Stomach (tissue), 9 donors: ENCODE results near the gene IGF2BP3. TPM values are rescaled to one million over a fixed set of nuclear protein-coding genes. Genes with fewer than 3 reads are reported as not detected.

Source experiments
- DNase-seq, 2 donors: peaks; one replicate each; pipeline versions ENCODE4 v3.0.0 to v3.0.0-alpha.2; 2013 to 2019
- H3K27ac ChIP-seq, 5 donors: fragments of 200-600 bp in 4 of 5; sonication (generic) in 4 of 5; one replicate each; pipeline ENCODE4 v1.5.1; 2013 to 2019; ENCODE audit warnings: mild to moderate bottlenecking in 1 of 5, moderate library complexity in 1 of 5
- H3K27me3 ChIP-seq, 3 donors: fragments of 200-600 bp; sonication (generic); one replicate each; pipeline ENCODE4 v1.5.1; 2017 to 2019; ENCODE audit warnings: mixed run types in 1 of 3
- H3K36me3 ChIP-seq, 4 donors: fragments of 200-600 bp; sonication (generic); 1 replicate in 3 of 4; 2 replicates in 1 of 4; pipeline ENCODE4 v1.5.1; 2016 to 2019
- H3K4me1 ChIP-seq, 4 donors: fragments of 200-600 bp; sonication (generic); one replicate each; pipeline ENCODE4 v1.5.1; 2016 to 2019
- H3K4me3 ChIP-seq, 4 donors: fragments of 200-600 bp; sonication (generic) in 3 of 4; one replicate each; pipeline ENCODE4 v1.5.1; 2016 to 2019; ENCODE audit warnings: mild to moderate bottlenecking in 1 of 4
- H3K9me3 ChIP-seq, 4 donors: fragments of 200-600 bp; sonication (generic); one replicate each; pipeline ENCODE4 v1.5.1; 2016 to 2019
- EP300 ChIP-seq: sonication (generic); formaldehyde crosslinking; IDR thresholded peaks from one replicate; pipeline ENCODE4 v1.6.1; 2017; ENCODE audit warnings: antibody characterized with exemption
- POLR2A ChIP-seq, 4 donors: fragments of 450-650 bp; IDR thresholded peaks; one replicate each; pipeline ENCODE4 v1.6.1; 2016; ENCODE audit warnings: antibody characterized with exemption in 4 of 4, control low read depth in 2 of 4, mild to moderate bottlenecking in 1 of 4, moderate library complexity in 1 of 4
- POLR2AphosphoS5 ChIP-seq, 3 donors: sonication (generic); formaldehyde crosslinking; IDR thresholded peaks; one replicate each; pipeline ENCODE4 v1.6.1; 2016; ENCODE audit warnings: antibody characterized with exemption in 3 of 3
- WGBS, 5 donors: extraction: QIAGEN DNeasy Blood & Tissue Kit in 3 of 5; methylation state at CpG; one replicate each; pipeline versions ENCODE4 v1.1.5 to v1.1.7; 2013 to 2018; 5-methylcytosine and 5-hydroxymethylcytosine counted together
- intact Hi-C: fragments of 100-400 bp; cut with DNase I; formaldehyde crosslinking; loops from one replicate; pipeline ENCODE4 v1.15.1; 2023; ENCODE audit warnings: low total_unique reads
- polyA plus RNA-seq, 3 donors: library from polyadenylated mRNA; stranded (reverse); fragments of 200-250 nt; gene quantifications; one replicate each; pipeline ENCODE4 v1.2.3, GENCODE V29; 2013
- total RNA-seq, 5 donors: library from RNA; depleted of rRNA; stranded (reverse); fragments of >200 nt; gene quantifications; one replicate each; pipeline versions ENCODE4 v1.1.0 to v1.2.3, GENCODE V29; 2014 to 2016
- TF ChIP-seq, protein P1 (sequence below), 7 experiments: fragments of 450-650 bp in 4 of 7; fragments of 200-600 bp in 3 of 7; sonication (generic) in 3 of 7; IDR thresholded peaks; one replicate each; pipeline ENCODE4 v1.5.1; 2016 to 2019; ENCODE audit warnings: antibody characterized with exemption in 7 of 7, control low read depth in 2 of 7, mild to moderate bottlenecking in 1 of 7
- donor health status: healthy with polysubstance abuse.
- donor health status: Bipolar disorder and iron deficiency.
- donor health status: healthy.

IGF2BP3 gene
- total and polyA plus RNA-seq, 8 donors, result 0.43 to 61.9 (median 5.2) TPM; not detected in 4

- Histone ChIP-seq H3K4me1 (peaks cover 23 to 43% (median 34%) of the 10 kb centered on the region in 4 donors), H3K27ac (no peak overlapping the region), H3K9me3 (peaks cover 0 to 8% (median 2%) of the 10 kb centered on the region in 4 donors), H3K4me3 (no peak overlapping the region), H3K27me3 (peaks cover 0 to 48% (median 14%) of the 10 kb centered on the region in 3 donors), H3K36me3 (no peaks in the 10 kb centered on the region)
- no peak for DNase-seq
- TF ChIP-seq POLR2AphosphoS5 (IDR thresholded peaks at IDR 0.05), result no peak
- TF ChIP-seq, protein P1, sequence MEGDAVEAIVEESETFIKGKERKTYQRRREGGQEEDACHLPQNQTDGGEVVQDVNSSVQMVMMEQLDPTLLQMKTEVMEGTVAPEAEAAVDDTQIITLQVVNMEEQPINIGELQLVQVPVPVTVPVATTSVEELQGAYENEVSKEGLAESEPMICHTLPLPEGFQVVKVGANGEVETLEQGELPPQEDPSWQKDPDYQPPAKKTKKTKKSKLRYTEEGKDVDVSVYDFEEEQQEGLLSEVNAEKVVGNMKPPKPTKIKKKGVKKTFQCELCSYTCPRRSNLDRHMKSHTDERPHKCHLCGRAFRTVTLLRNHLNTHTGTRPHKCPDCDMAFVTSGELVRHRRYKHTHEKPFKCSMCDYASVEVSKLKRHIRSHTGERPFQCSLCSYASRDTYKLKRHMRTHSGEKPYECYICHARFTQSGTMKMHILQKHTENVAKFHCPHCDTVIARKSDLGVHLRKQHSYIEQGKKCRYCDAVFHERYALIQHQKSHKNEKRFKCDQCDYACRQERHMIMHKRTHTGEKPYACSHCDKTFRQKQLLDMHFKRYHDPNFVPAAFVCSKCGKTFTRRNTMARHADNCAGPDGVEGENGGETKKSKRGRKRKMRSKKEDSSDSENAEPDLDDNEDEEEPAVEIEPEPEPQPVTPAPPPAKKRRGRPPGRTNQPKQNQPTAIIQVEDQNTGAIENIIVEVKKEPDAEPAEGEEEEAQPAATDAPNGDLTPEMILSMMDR (IDR thresholded peaks at IDR 0.05), result no peak
- intact Hi-C loops, result no loop called here
- 78 to 85% (median 82%) methylated on average over 6 of the region's 6 CpGs for WGBS, 5 donors
These were observed 133.4 kb downstream of the IGF2BP3 start for GRCh38 chr7:23336799-23337283.

DNA sequence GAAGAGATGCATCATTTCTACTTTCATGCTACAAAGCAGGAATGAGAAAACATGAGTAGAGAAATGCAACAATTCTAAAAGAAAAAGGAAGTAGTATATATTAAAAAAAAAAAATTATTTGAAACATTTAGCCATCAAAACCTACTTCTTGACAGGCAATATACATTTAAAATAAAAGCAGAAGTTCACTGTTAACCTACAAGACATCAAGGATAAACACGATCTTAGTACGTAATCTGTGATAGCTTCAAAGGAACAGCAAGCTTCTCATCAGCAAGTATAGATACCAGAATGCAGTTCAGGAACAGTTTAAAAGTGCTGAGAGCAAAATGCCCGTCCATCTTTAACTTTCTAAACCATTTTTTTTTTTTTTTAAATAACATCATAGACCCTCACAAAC lies 134.2 kb downstream of the IGF2BP3 start:
- H3K36me3 ChIP-seq, result no peaks in the 10 kb centered on the region
- H3K9me3 ChIP-seq, result peaks cover 0 to 8% (median 2%) of the 10 kb centered on the region in 4 donors
- peak overlapping the region in 1 of 5 donors; percentile 45 for H3K27ac ChIP-seq
- TF ChIP-seq, protein P1 (IDR thresholded peaks at IDR 0.05), result no peak
- TF ChIP-seq POLR2A (IDR thresholded peaks at IDR 0.05), result no peak
- no peak for TF ChIP-seq EP300
- no peak for TF ChIP-seq POLR2AphosphoS5 (IDR thresholded peaks at IDR 0.05)
- peaks cover 23 to 43% (median 34%) of the 10 kb centered on the region in 4 donors for H3K4me1 ChIP-seq
- intact Hi-C loops, result no loop called here
- H3K4me3 ChIP-seq, result no peak overlapping the region
- WGBS, 5 donors, result 65 to 83% (median 70%) methylated on average over 3 of the region's 3 CpGs
- no peak for DNase-seq
- H3K27me3 ChIP-seq, result peaks cover 0 to 48% (median 14%) of the 10 kb centered on the region in 3 donors

DNA sequence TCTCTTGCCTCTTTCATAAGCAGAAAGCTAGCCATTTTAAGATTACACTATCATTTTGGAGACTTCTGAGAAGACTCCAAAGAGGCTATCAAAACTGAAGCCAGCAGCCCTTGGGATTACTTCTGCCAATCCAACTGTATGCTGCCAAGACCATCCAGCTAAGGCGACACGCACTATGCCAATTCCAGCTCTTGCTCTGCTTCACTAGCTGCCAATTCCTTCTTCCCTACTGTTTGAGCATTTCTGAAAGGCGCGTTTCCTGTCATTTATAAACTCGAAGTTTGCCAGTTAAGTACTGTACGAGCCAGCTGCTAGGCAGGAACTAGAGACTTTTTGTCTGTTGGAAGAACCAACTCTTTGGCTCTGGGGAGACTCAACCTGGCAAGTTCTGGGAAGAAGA lies 134.7 kb downstream of the IGF2BP3 start:
- H3K27me3 ChIP-seq, result peaks cover 0 to 51% (median 14%) of the 10 kb centered on the region in 3 donors
- intact Hi-C loops, result no loop called here
- peak overlapping the region in 2 of 5 donors; percentile 5 to 45 for H3K27ac ChIP-seq
- no peak overlapping the region for H3K4me3 ChIP-seq
- H3K9me3 ChIP-seq, result peaks cover 0 to 8% (median 2%) of the 10 kb centered on the region in 4 donors
- TF ChIP-seq POLR2A (IDR thresholded peaks at IDR 0.05) (no peak), EP300 (no peak), POLR2AphosphoS5 (IDR thresholded peaks at IDR 0.05) (no peak)
- TF ChIP-seq, protein P1 (IDR thresholded peaks at IDR 0.05), result no peak
- H3K36me3 ChIP-seq, result no peaks in the 10 kb centered on the region
- H3K4me1 ChIP-seq, result peaks cover 23 to 43% (median 34%) of the 10 kb centered on the region in 4 donors
- peak in 1 of 2 donors; percentile 17 for DNase-seq
- WGBS, 5 donors, result 8 to 32% (median 20%) methylated on average over 6 of the region's 6 CpGs

- intact Hi-C loops, result no loop called here
- peaks cover 23 to 43% (median 34%) of the 10 kb centered on the region in 4 donors for H3K4me1 ChIP-seq
- peaks cover 0 to 8% (median 2%) of the 10 kb centered on the region in 4 donors for H3K9me3 ChIP-seq
- no peak for DNase-seq
- TF ChIP-seq POLR2A (IDR thresholded peaks at IDR 0.05), result no peak
- TF ChIP-seq, protein P1 (IDR thresholded peaks at IDR 0.05), result no peak
- TF ChIP-seq EP300, result no peak
- no peak for TF ChIP-seq POLR2AphosphoS5 (IDR thresholded peaks at IDR 0.05)
- peaks cover 0 to 50% (median 14%) of the 10 kb centered on the region in 3 donors for H3K27me3 ChIP-seq
- H3K27ac ChIP-seq, result peak overlapping the region in 2 of 5 donors; percentile 5 to 45
- WGBS, 5 donors, result 11 to 58% (median 31%) methylated on average over 2 of the region's 2 CpGs
- H3K4me3 ChIP-seq, result no peak overlapping the region
- H3K36me3 ChIP-seq, result no peaks in the 10 kb centered on the region
These were observed 135.2 kb downstream of the IGF2BP3 start for GRCh38 chr7:23335136-23335535.
